DMS153 treated with DMSO at 0.1 percent for 48 hours (cell line): Measurements from ENCODE around the gene RPS16.

Experiments used
- DNase-seq: peaks from one replicate; lab custom pipeline; 2025; ENCODE audit not compliant: unreplicated experiment; lab: John Stamatoyannopoulos, UW

Gene RPS16

DNA sequence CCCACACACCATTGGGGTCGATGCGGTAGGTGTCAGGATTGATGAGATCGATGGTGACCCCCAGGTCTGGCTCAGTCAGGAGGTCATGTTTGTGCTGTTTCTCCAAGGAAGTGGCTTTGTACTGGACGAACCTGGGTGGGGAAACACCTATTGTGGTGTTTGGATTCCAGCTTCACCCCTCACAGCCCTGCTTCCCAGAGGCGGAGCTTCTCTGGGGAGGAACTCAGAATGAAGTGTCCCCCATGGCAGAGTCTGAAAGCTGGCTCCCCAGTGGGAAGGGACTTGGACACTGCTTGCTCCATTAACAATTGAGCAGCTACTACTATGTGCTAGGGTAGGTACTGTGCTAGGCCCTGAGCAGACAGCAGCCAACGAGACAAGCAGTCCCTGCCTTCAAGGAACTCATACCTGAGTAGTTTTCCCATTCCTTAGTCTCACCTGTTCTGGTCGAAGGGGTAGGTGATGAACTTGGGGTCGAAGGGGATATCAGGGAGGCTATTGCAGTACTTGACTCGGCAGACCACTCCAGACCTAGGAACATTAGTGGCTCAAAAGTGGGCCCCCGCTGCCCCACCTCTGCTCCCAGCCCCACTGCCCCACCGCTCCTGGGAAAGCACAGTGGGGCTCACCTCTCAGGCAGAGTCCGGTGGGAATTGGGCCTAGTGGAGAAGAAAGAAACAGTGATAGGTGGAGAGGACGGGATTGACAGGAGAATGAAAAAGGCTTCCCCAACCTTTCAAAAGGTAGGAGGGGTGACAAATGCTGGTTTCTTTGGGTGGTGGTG is 45.9 kb downstream of the RPS16 start:
- no peak for DNase-seq

DNA sequence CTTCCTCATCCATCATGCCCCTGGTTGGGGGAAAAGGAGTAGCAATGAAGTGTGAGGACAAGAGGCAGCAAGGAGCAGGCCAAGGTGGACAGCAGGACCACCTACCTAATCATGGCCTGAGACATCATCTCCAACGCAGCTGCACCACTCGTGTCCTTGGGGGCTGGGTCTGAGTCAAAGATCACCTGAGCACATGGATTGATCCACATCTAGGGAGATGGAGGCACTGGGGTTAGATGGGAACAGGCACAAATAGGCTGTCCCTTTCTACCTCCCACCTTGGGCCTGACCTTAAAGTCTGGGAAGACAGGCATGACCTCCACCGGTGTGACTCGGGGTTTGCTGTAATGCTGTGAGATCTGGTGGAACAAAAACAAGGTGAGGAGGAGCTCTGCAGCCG is 47.1 kb downstream of the RPS16 start:
- no peak for DNase-seq

DNA sequence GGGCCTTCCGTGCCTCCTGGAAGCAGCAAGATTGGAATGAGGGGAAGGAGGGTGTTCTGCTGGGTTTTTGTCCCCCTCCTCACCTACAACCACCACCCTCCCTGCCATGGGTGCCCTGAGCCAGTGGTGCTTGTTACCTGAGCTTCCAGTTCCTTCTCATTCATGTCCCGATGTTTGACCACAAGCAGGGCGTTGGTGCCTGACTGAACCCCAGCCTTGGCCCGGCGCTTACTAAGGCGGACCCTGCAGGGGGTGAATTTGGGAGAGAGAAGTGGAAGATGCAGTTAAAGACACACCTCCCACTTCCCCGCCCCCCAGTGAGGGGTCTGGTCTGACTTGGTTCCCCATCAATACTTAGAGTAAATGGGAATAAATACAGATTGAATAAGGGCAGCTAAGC is 49.2 kb downstream of the RPS16 start:
- DNase-seq = no peak

DNA sequence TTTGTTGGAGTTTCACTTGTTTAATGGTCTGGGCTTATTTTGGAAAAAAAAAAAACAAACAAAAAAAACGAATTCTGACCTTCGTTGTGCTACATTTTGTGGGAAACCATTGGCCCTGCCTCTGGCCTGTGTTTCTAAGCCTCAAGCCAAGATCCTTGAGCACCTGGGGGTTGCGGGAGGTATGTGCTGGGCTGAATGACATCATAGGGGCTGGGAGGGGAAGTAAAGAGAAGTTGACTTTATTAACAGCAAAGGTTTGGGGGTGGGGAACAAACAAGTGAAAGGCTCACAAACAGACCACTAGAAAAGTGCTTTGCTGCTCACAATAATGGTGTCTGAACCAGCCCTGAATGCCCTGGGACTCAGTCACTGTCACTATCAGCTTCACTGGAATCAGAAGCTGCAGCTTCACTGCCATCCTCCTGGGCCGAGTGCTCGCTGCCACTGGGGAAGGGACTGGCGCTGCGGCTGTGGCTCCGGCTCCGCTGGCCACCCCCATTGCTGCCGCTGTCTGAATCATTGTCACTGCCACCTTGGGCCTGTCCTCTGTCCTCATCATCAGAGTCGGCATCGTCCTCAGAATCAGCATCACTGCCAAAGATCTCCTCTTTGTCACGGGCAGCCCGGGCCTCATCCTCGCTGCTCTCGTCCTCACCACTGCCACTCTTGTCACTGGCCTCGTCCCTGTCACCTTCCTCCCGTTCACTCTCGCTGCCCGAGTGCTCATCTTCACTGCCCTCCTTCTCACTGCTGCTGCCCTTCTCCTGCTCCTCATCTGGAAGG is 49.9 kb downstream of the RPS16 start:
- DNase-seq = no peak

DNA sequence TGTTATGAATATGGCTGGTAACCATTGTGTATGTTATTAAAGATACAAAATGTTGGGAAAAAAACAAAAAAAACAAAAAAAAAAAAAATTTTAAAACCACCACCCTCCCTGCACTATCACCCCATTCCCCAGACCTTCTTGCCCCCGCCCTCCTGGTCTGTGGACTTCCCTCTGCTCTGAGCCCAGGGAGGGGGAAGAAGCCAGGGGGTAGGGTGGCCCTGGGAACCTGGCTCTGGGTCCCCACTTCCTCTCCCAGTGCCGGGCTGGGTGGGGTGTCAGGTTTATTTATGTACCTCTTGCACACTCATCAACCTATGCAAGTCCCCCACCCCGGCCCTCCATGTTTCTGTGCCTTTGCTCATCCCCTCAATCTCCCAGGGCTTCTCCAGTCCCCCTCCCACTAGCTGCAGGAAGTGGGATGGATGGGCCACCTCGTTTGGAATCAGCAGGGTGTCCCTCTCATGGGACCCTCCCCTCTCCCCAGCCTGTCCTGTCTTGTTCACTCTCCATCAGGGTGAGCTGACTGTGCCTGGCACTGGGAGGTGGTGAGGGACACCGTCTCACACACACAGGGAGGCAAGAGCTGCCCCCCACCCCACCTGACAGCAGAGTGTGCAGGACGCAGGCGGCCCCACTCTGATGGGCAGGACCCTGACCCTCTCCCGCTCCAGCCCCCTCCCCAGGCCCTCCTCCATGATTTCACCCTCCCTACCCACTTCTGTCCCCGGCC is 50.7 kb downstream of the RPS16 start:
- DNase-seq = no peak
